M059J (cell line): Measurements from ENCODE around the gene PPP1R13B. TPM values are rescaled to one million over a fixed set of nuclear protein-coding genes. Genes with fewer than 3 reads are reported as not detected.

Experiments used
- DNase-seq: peaks from one replicate; pipeline ENCODE4 v3.0.0-alpha.2; 2012; ENCODE audit warnings: low read depth
- total RNA-seq: library from RNA; depleted of rRNA; stranded (reverse); fragments of >200 nt; shearing (Covaris generic); gene quantifications from 2 replicates; pipeline ENCODE4 v1.2.3, GENCODE V29; 2014

The PPP1R13B gene
- total RNA-seq, 1 experiment from 2014 or later: 3.1 TPM

GRCh38 chr14:103731916-103732867, 115.2 kb downstream of the PPP1R13B start:
- DNase-seq: no peak

GRCh38 chr14:103731481-103731880, 115.9 kb downstream of the PPP1R13B start:
- no peak for DNase-seq

DNA sequence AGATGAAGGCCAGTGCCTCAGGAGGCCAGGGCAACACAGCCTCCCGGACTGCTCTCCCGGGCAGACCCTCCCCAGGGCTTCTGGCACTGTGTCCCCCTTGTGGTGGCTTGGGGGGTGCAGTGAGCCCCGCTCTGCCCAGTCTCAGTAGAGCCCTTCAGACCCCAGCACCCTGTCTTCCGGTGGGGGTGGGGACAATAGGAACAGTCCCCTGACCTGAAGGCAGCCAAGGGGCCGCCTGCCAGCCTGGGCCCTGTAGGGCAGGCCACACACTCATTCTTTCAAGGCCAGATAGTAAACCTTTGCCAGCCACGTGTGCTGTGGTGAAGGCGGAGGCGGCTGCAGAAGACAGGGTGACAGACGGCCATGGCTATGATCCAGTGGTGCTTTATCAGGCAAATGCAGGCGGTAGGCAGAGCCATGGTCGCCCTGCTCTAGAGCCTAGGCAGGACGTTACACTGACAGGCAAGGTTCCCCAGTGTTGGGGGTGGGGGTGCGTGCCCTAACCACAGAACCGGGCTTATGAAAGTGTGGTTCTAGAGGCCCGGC, 116.8 kb downstream of the PPP1R13B start:
- no peak for DNase-seq

GRCh38 chr14:103729496-103730448, 117.6 kb downstream of the PPP1R13B start:
- no peak for DNase-seq

DNA sequence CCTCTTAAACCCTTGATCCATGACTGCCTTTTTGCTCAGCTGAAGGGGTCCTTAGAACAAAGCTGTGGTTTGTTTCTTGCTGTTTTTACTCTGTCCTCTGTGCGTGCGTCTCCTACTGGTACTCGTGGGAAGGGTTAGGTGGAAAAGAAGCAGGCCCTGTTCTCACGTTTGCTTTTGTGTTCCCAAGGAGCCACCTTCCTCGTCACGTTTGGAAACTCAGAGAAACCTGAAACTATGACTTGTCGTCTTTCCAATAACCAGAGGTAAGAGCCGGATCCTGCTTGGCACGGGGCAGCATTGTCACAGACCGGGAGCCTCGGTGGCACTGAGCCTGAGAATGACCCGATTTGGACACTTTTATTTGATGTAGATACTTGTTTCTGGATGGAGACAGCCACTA, 118.7 kb downstream of the PPP1R13B start:
- DNase-seq: no peak

DNA sequence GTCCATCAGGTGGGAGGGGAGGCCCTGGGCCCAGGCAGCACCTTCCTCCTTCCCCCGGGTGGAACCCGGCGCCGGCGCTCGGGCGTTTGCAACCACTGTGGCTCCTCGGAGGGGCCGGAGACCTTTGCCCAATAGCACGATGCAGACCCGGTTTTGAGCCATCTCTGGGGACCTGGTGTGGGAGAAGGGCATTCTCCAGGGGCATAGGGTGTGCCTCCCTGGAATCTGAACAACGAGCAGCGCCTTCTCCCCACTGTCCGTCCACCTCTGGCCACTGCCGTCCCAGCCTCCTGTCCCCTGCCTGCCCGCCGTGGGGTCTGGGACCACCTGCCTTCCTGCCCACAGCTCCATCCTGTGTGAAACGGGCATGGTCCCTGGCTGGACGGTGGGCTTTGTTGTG, 119.2 kb downstream of the PPP1R13B start:
- no peak for DNase-seq

GRCh38 chr14:103727313-103727980, 119.9 kb downstream of the PPP1R13B start:
- DNase-seq: no peak

- no peak for DNase-seq
Observed at GRCh38 chr14:103726474-103726873, 120.9 kb downstream of the PPP1R13B start.

GRCh38 chr14:103725739-103726395, 121.5 kb downstream of the PPP1R13B start:
- no peak for DNase-seq

- DNase-seq: no peak
Observed at GRCh38 chr14:103725001-103725682, 122.2 kb downstream of the PPP1R13B start.

DNA sequence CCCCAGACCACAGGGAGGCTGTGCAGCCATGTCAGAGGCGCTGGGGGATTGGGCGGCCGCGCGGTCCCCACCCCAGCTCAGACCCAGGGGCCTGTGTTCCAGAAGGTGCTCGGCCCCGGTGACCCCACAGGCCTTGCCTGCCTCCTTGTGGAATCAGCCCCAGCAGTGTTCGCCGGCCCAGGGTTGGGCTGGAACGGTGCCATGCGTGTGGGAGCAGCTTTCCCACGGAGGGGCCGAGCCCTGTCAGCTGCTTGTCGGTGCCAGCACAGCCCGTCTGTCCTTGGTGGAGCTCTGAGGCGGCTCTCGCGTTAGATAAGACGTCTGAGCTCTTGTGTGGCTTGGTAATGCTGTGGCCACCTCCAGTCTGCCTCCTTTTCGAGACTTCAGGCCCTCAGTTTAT, 123.3 kb downstream of the PPP1R13B start:
- DNase-seq: no peak

- no peak for DNase-seq
Observed at GRCh38 chr14:103723748-103724081, 123.7 kb downstream of the PPP1R13B start.

GRCh38 chr14:103721334-103722120, 125.8 kb downstream of the PPP1R13B start:
- peak; percentile 62 for DNase-seq

GRCh38 chr14:103719751-103720150, 127.6 kb downstream of the PPP1R13B start:
- DNase-seq: no peak

DNA sequence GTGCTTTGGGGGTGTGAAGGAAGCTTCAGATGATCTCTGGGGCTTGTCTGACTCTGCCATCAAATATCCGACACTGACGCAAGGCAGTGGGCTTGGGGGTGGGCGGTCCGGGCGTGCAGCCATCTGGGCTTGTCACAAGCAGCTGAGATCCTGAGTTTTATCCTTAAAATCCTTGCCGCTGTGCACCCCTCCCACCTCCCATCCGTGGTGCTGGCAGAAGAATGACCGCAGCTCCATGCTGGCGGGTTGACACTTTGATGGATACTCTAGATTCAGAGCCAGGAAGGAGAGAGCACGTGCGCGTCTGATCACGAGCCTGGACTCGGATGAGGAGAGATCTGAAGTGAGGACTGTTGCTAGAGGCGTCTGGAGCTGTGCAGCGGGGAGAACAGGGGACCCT, 128.8 kb downstream of the PPP1R13B start:
- no peak for DNase-seq

- DNase-seq: no peak
Observed at GRCh38 chr14:103716899-103717411, 130.4 kb downstream of the PPP1R13B start.

- DNase-seq: peak; percentile 15
Observed at GRCh38 chr14:103716091-103716801, 131.1 kb downstream of the PPP1R13B start.

DNA sequence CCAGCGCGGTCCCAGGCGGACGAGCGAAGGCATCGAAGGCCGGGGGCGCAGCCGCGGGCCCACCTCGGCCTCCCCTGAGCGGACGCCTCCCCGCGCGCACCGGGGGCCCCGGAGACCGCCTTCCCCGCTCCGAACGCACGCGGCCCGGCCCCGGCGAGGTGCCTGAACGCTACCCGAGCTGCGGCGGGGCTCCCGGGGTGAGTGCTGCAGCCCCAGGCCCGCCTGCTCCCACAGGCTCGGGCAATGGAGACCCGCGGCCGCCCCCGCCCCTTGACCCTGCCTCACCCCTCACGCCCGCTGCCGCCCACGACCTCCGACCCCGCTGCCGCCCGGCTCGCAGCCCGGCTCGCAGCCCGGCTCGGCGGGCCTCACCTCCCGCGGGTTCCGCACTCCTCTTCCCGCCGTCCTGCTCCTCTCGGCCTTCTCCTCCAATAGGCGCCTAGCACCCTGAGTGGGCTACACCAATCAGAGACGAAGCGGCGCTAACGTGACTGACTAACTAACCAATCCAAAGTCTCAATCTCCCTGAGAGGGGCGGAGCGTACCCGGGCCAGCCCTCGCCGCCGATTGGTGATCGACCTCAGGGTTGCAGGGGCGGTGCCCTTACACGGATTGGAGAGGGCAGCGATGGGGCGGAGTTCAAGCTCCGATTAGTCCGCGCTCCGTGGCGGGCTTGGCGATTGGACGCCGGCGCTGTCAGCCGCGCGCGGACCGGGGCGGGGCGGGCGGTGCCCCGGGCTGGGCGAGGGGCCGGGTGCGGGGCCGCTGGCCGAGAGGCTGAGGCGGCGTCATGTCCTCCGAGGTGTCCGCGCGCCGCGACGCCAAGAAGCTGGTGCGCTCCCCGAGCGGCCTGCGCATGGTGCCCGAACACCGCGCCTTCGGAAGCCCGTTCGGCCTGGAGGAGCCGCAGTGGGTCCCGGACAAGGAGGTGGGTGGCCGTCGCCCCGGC, 132.0 kb downstream of the PPP1R13B start, which contains the start of the genes XRCC3 and ZFYVE21:
TSS of gene XRCC3 (minus strand) at position 400 of the 949 bp plus-strand sequence. CDS start 4,364 bp downstream, outside the sequence.
TSS of gene ZFYVE21 (plus strand) at position 759 of the 949 bp plus-strand sequence. CDS start at position 791, 32 bp downstream.
- DNase-seq: peak; percentile 97
